Activated T-helper 1 cell treated with Interleukin-2 at 50 U/mL for 16 hours (primary cell): ENCODE measurements around the gene PPP1R2C.

Experiments used
- DNase-seq: peaks from one replicate; pipeline ENCODE4 v3.0.0-alpha.2; 2020; ENCODE audit warnings: low read depth

PPP1R2C gene

DNA sequence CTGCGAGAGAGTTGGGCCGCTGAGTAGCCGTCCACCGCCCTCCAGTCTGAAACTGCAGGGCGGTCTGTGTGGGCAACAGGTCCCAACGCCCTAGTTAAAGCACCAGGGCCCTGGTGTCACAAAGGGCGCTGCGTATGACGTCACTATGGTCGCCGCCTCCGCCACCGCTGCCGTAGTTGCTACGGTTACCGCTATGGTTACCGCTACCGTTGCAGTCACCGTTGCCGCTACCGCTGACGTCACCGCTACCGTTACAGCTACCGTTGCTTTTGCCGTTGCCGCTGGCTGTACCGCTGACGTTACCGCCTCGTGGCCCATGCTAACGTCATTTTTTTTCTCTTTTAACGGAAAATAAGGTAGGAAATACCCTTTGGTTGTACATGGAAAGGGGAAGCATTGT lies at the start of gene PPP1R2C:
Gene PPP1R2C (minus strand): TSS at position 68 of the 400 bp plus-strand sequence. CDS start 84 bp downstream, outside the sequence.
- DNase-seq, result peak; percentile 30

DNA sequence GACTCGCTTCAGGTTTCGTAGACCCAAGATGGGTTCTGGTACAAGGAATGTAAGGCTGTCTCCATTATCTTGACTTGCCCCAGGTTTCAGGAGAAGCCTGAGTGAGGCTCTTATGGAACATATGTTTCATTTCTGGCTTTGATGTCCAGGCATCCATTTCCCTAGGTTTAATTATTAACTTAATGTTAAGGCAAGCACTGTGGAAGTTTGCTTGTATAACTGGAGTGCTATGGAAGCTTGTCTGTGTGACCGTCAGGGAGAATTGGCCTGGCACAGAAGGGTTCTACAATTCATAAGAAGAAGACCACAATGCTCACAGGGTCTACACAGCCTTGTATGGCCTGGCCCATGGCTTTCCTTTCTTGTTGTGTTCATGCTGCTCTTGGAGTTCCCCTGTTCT lies 47.2 kb upstream of the PPP1R2C start:
- DNase-seq, result no peak

DNA sequence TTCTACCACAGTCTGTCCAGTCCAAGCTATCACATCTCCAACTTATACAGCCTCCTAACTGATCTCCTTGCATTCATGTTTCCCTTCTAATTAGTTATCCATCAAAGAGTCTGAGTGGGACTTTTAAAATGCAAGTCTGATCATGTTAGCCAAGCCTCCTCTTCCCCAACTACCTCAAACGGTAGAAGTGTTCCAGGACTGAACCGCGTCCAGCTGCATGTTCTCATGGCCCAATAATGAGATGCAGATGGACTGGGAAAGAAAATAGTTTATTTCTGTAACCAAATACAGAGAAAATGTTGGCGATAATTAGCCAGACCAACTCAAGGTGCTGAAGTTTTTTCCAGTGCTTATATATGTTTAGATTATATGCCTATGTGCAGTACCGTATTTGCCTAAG lies 46.6 kb upstream of the PPP1R2C start:
- no peak for DNase-seq

DNA sequence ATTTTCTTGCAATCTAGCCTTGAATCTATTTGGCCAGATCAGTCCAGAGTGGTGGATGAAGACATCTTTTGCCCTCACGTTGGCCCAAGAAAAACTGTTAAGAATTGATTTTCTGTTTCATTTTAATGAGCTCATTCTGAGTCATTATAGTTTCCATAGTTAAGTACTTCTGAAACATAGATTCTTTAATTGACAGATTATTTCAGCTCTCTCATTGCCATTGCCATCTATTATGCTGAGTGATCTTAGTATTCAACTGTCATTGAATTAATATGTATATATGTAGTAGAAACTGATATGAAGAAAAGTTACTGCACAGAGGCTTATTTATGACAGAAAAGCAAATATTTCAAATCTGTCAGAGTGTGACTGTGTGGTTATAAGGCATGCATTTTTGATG lies 45.5 kb upstream of the PPP1R2C start:
- no peak for DNase-seq

DNA sequence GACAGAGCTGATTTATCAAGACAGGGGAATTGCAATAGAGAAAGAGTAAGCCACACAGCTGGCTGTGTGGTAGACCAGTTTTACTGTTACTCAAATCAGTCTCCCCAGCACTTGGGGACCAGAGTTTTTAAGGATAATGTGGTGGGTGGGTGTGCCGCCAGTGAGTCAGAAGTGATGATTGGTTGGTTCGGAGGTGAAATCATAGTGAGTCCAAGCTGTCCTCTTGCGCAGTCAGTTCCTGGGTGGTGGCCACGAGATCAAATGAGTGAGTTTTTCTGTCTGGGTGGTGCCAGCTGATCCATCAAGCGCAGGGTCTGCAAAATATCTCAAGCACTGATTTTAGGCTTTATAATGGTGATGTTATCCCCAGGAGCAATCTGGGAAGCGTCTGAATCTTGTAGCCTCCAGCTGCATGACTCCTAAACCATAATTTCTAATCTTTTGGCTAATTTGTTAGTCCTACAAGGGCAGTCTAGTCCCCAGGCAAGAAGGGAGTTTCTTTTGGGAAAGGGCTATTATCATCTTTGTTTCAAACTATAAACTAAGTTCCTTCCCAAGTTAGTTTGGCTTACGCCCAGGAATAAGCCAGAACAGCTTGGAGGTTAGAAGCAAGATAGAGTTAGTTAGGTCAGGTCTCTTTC lies 44.0 kb upstream of the PPP1R2C start:
- DNase-seq, result no peak

DNA sequence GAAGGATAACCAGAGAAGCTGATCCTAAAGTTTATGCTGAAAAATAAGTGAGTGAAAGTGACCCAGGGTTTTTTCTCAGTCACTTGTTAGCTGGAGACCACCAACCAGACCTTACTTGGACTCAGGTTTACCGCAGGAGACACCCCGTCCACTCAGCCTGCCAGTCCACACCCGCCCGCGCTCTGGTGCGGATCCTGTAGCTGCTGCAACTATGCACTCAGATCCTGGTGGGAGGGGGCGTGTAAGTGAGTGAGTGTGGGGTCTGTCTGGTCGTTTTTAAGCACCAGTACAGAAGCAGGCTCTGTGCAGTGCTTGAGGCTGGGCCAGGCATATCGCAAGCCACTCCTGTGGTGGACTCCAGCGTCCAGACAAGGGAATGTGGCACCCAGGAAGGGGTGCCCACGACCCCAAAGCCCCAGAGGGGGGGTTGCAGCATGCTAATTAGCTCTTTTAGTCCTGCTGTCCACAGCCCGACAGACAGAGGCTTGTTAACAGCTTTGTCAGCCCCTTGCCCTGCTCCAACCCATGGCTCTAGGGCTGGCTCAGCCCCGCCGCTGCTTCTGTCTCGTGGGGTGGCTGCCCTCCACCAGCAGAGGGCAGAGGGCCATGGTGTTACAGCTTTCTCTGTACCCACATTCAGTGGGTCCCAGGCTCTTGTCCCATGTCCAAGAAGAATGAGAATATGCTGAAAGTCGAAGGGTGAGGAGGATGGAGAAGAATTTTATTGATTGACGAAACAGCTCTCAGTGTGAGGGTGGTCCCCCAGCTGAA lies 40.4 kb upstream of the PPP1R2C start:
- DNase-seq, result no peak

DNA sequence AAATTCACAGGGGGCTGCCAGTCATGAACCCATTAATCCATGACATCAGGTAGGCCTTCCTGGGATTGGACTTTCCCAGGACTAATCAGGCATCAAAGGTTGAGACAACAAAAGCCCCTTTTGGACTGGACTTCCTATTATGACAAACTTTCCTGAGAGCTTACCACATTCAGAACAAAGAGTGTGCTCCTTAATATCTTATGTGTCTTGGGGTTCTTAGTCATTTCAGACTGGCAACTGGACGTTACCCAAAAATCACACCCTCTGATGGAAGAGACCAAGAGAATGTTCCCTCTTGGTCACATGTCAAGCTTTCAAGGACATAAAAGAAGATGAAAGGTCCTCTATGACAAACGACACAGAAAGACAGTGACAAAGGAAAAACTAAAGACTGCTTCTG lies 31.6 kb upstream of the PPP1R2C start:
- no peak for DNase-seq

DNA sequence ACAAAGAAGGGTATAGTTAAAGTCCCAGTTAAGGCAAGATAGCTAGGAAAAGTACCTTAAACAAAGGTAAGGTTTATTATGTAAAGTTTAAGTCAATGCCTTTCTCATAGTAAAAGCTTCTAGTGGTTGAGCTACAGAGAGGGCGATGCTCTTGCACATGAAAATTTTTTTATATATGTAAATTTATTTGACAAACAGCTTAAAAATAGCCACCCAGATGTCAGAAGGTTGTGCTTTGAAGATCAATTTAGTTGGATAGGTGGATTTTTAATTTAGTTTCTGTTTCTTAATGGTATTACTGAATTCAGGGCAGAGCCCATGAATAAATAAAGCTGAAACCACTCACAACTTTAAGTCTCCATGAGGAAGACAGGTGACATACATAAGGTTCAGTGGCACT lies 29.4 kb upstream of the PPP1R2C start:
- no peak for DNase-seq

DNA sequence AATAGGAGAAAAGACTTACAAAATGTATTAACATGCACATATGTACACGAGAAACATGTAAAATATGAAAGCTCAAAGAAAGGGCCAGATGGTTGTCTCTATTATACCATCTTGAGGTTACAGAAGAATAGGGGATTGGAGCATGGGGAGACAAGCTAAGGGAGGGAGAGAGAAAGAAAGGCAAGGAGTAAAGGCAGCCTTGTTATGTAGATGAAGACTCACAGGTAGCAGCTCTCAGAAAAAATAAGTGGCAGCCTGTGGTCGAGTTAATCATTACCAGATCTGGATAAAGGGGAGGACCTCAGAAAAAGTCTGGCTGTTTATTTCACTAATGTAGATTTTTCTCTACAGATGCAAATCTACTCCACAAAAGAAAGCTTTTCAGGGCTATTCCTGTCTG lies 26.6 kb upstream of the PPP1R2C start:
- DNase-seq, result no peak

DNA sequence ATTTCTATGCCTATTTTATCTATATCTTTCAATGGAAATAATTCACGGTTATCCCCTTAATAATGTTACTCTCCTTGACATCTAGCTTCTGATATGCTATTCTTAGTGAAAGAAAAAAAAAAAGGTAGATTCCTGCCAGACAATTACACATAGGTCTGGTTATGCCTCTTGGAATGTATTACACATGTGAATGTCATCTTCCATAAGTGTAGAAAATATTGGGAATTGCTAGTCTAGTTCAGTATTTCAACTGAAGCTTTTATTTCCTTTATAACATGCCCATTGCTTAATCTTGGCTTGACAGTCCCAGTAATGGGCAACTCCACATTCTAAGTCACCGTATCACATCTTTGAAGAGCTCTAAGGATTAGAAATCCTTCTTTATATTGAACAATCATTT lies 25.4 kb upstream of the PPP1R2C start:
- no peak for DNase-seq

DNA sequence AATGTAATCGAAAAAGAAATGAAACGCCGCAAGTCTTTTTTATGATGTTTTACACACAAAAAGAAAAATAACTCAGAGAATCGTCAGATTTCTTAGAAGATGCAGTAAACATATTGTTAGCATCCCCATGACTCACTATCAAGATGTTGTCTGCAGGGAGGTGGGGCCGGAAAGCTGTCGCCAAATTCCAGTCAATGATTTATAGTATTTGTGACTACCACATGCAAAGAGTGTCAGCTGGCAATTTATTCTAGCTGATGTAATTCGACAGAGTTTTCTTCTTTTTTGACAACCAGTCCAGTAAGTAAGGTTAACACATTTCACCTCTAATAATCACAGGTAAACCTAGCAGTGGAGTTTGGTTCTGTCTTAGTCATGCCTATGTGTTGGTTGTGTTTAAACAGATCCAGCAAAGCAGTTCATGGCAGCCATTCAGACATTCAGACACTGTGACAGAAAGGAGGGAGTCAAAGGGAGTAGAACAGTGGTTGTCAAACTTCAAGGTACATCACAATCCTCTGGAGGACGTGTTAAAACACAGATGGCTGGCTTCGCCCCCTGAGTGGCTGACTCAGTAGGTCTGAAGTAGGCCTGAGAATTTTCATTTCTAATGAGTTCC lies 19.8 kb upstream of the PPP1R2C start:
- DNase-seq, result no peak

DNA sequence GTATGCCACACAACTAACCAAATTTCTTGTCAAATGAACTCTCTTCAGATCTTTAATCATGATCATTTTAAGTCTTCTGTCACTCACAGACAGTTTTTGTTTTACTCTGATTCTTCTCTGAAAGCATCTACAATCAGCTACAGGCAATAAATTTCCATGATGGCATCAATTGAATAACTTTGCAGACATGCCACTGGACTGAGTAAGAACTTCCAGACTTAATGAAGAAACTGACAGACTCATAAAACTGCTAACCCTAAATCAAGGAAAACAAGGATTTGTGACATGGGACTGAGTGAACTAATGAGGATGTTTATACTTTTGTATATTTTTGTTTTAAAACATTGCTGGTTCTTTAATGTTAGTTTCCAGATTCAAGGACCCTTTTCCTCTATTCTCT lies 5.5 kb upstream of the PPP1R2C start:
- DNase-seq, result no peak

DNA sequence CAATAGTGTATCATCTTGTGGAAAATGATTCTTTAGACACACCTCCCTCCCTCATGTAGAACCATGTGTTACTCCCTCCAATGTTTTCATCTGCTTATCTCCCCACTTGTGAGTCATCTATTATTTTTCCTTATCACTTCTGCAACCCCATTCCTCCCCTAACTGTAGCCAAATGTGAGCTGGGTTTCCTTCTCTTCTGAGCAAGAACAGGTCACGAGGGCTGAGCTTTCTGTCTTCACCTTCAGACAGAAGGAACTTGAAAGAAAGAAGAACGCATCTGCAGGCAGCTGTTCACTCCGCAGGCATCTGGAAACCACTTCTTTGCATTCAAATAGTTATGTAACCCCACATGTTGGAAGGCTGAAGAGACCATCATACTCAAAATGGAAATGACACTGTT lies 1.8 kb downstream of the PPP1R2C start:
- no peak for DNase-seq

DNA sequence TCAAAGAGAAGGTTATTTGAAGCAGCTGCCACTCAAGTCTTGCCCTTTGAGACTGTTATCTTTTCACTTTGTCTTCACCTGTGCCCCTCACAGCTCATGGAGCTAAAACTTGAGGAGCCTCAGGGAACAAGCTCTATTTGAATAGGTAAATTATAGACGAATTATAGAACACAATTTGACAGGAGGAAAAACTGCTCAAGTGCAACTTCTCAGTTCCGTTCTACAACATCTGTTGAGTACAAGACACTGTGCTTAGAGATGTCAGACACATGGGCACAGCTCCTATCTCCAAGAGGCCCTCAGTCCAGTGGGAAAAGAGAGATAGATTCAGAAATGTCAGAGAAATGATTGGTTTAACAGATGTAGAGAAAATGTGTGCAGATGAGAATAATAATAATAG lies 5.1 kb downstream of the PPP1R2C start:
- no peak for DNase-seq

DNA sequence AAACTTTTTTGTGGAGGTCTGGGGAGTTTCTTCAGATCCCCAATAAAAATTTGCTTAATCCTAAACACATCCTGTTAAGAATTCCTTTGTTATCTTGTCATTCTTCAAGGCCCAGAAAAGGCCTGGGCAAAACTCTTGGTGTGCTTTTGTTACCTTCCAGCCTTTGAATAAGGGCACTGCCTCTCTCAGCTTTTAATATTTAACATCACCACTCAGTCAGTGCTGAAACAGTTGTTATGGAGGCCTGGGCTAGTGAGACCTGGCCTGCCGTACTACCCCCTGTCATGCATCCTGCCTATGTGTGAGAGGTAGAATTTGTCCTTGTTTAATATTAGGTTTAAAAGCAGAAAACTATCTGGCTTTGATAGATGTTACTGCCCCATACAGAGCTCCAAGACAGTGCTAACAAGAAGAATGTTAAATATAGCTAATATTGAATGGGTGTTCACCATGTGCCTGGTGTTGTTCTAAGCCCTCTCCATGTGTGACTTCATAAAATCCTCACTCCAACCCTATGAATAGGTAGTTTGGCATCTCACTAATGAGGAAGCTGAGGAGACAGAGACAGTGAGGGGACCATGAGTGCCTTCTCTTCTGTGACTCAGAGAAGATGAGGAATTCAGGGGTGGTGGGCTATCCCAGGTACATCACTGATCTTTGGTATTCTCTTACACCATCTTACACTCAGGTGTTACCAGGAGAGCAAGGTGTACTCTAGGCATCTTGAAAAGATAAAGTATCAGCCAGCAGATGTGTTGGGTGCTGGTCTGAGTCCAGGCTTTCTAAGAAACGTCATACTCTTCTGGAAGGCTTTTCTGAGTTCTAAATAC lies 6.2 kb downstream of the PPP1R2C start:
- DNase-seq, result no peak

DNA sequence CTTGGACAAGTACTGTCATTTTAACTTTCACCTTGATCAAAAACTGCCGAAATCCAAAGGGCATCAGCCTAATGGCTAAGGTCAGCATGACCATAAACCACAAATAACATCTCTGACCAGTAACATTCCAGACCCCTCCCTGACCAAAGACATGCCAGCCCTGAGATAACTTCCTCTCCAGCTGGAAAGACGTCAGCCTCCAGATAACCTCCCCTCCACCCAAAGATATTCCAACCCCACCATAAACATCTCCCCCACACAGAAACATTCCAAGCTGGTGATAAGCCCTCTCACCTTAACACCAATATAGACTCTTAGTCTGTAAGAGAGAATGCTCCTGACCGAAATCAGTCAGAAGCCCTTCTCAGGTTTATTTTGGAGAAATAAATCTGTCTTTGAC lies 7.4 kb downstream of the PPP1R2C start:
- DNase-seq, result no peak

DNA sequence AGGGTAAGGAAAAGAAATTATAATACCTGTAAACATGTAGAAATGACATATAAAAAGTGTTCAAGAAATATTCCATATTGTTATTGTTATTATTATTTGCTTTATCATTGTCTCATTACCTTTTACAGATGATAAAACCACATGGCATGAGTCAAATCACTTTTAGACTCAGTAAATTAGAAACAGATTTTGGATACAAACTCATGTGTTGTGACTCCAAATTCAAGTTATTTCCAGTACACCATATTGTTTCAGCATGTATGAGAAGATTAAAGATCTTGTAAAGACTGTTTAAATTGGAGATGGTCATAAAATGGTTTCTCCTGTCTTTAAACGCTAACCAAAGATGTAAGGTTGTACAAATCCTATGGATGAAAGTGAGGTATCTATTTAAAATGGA lies 18.1 kb downstream of the PPP1R2C start:
- DNase-seq, result no peak

DNA sequence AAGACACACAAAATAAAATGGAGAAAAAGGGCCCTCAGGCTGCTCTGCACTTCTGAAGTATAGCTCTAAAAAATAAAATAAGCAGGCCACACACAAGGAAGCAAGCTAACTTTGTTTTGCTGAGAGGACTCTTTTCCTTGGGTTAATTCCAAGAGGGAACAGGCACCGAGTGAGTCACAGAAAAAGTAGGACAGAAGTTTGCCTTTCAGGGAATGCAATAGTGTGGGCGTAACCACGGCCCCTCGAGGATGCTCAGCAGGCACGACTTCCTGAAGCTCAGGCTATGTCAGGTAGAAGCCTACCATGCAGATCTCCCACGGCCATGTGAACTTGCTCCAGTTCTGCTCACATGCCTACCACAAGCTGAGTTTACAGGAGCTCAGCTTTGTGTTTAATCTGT lies 22.1 kb downstream of the PPP1R2C start:
- no peak for DNase-seq

DNA sequence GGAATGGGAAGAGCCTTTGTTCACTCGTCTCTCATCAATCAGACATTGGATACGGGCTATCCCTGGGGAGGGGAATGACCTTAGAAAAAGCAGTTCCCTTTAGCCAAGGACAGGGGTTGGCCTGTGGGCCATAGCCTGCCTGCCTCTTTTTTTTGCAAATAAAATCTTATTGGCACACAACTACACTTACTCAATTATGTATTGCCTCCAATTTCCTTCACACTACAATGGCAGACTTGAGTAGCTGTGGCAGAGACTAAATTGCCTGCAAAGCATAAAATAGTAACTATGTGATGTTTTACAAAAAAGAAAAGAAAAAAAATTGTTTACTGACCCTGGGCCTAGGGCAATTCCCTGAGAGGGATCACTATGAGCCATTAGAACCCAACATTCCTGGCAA lies 23.4 kb downstream of the PPP1R2C start:
- DNase-seq, result no peak

DNA sequence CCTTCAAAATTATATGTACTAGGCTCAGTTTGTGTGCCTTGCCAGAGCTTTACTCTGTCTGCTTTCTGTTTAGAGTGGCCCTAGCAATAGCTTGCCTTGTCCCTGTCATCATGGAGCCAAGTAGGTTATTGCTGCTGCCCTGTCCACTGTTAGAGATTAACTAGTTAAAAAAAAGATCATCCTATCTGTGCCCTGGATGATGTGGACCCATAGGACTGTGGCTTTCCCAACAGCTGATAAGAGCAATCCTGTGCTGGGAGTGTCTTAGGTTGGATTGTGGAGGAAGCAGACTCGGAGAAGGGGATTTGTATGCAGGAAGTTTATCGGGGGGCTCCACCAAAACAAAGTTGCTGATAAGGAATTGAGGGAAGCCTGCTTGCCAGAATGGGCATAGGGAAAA lies 23.8 kb downstream of the PPP1R2C start:
- no peak for DNase-seq

DNA sequence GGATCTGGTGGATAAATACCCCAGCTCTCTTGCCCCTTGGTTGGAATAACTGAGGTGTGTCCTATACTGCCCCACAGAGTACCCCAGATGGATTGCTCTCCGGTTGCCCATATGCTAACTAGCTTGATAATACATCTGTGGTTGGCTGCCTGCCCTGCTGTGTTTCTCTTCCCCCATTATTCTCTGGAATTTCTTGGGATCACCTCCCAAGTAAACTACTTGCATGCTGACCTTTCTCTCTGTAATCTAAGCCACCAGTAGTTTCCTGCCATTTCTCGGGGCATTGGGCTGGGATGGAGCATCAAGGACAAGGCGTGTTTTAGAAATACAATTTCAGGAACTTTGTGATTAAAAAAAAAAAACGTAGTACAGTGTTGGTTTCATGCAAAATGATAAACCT lies 25.2 kb downstream of the PPP1R2C start:
- no peak for DNase-seq

DNA sequence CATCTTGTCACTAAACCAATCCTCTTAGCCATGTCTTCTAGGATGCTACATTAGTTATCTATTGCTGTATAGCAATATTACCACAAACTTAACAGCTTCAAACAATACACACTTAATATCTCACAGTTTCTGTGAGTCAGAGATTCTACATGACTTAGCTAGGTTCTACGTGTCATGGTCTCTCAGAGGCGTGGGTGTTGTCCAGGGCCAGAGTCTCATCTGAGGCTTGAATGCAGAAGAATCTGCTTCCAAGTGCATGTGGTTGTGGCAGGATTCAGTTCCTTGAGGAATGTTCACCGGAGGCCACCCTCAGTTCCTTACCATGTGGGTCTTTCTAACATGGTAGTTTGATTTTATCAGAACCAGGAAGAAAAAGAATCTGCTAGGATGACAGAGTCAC lies 26.4 kb downstream of the PPP1R2C start:
- DNase-seq, result no peak
